GM20431 (cell line): Measurements from ENCODE around the gene STATH.
"Not testable (repeated sequence)": the region's sequence is repeated elsewhere in the genome, so short reads cannot be mapped to it uniquely, and the experiment has no call there.

ENCODE experiments used
- in situ Hi-C: fragments of 300-500 bp; cut with MseI, MboI; formaldehyde crosslinking; loops from one replicate; pipeline ENCODE4 v1.15.0; 2020; ENCODE audit warnings: low sequenced_read_pairs; ENCODE audit not compliant: unreplicated experiment

Gene STATH, protein sequence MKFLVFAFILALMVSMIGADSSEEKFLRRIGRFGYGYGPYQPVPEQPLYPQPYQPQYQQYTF

DNA sequence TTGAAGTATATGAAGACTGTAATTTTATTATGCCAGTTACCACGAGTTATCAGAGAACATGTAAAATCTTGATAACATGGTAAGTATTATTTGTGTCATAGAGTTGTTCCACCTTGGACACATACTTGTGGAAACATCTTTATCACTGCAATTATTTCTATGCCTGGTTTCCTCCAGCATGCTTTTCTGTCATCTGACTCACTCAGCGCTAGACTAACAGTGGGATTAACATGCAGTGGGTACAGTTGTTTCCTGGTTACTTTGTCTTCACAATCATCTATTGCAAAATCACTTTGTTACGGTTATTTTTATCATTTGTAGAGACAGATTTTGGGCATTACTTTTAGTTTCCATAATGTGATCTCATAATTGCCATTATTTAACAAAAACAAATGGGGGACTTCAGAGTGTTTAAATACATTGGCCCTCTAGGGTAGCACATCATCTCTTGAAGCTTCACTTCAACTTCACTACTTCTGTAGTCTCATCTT is at the start of gene STATH:
TSS of gene STATH (plus strand) at position 441 of the 491 bp plus-strand sequence. CDS start 2,472 bp downstream, outside the sequence.
- in situ Hi-C loops = loop anchor here (25.0 kb wide), 1 partner anchor 1233 kb away; no protein-coding TSS in a partner anchor

DNA sequence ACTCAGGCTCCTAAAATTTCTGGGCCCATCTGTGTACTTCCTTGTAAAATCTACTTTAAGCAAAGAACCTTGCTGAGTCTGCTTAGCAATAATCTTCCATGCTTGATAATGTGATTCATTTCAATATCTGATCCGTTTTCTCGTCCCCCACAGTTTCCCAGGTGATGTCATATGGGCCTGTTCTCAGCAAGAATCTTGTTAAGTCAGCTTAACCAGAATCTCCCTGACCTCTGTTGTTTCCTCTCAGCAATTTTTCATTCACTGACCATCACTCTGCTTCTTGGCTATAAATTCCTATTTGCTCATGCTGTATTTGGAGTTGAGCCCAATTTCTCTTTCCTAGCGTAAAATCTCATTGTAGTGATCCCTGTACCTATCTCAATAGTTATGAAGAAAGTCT is 44.2 kb upstream of the STATH start:
- in situ Hi-C loops = no loop called here

GRCh38 chr4:69957209-69957608 is 38.6 kb upstream of the STATH start:
- in situ Hi-C loops = no loop called here

GRCh38 chr4:69965628-69966027 is 30.1 kb upstream of the STATH start, which contains the start of gene CSN2:
TSS of gene CSN2 (minus strand) at chr4:69965728. CDS start at chr4:69960995, 4,733 bp downstream.
- in situ Hi-C loops = no loop called here

DNA sequence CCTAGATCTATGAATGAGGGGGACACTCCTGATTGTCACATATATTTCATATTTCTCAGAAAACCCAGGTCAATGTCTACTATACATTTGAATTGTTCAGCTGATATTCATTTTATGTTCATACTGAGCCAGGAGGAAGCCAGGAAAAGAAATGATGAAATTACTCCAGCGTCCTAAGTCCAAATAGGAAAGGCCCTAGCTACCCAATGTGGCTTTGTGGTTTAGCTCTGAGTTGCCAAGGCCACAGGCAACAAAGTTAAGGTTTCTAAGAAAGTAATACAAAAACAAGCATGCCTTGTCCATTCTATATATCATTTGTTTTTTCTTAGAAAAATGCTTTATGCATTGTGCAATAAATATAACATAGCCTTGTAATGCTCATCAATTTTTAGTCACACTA is 25.7 kb upstream of the STATH start:
- in situ Hi-C loops = no loop called here

DNA sequence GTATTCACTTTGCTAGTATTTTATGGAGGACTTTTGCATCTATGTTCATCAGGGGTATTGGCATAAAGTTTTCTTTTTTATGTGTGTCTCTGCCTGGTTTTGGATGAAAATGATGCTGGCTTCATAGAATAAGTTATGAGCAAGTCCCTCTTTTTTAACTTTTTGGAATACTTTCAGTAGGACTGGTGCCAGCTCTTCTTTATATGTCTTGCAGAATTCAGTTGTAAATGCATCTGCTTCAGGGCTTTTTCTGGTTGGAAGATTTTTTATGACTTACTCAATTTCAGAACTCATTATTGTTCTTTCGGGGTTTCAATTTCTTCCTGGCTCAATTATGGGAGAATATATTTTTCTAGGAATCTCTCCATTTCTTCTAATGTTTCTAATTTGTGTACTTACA is 21.1 kb upstream of the STATH start:
- in situ Hi-C loops = loop anchor here (25.0 kb wide), 1 partner anchor 1212 kb away; no protein-coding TSS in a partner anchor

GRCh38 chr4:69977582-69977981 is 18.2 kb upstream of the STATH start:
- in situ Hi-C loops = loop anchor here (25.0 kb wide), 1 partner anchor 1215 kb away; no protein-coding TSS in a partner anchor

- in situ Hi-C loops = loop anchor here (25.0 kb wide), 1 partner anchor 1222 kb away; no protein-coding TSS in a partner anchor
Observed at GRCh38 chr4:69984030-69984443, 11.7 kb upstream of the STATH start.

- in situ Hi-C loops = loop anchor here (25.0 kb wide), 1 partner anchor 1224 kb away; no protein-coding TSS in a partner anchor
Observed at GRCh38 chr4:69986663-69987062, 9.1 kb upstream of the STATH start.

DNA sequence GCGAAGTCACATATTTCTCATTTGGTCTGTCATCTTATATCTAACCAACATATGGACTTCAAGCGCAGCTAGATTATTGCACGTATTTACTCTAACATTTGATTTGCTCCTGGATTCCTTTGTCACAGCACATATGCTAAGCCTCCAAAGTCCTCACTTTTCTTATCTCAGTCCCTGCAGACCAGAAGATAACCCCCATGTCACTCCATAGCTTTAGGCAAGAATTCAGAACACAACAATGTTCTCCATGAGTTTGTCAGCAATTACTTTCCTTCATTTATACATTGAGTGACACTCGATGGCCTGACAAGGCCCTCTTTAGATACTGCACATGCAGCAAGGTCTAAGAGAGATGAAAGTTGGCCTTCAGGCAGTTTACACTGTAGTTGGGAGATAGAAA is 4.8 kb upstream of the STATH start:
- in situ Hi-C loops = loop anchor here (25.0 kb wide), 1 partner anchor 1229 kb away; no protein-coding TSS in a partner anchor

DNA sequence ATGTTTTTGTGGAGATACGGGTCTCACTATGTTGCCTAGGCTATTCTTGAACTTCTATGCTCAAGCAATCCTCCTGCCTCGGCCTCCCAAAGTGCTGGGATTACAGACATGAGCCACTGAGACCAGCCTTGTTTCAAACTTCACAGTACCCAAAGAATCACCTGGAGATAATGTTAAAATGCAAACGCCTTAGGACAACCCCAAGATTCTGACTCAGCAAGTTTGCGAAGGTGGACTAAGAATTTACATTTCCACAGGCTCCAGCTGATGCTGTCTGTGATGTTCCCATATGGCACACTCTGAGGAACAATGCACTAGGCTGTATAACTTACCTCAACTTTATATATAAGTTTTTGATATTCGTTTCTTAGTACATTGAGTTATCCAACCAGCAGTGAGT is 984 bp upstream of the STATH start:
- in situ Hi-C loops = loop anchor here (25.0 kb wide), 1 partner anchor 1232 kb away; no protein-coding TSS in a partner anchor

DNA sequence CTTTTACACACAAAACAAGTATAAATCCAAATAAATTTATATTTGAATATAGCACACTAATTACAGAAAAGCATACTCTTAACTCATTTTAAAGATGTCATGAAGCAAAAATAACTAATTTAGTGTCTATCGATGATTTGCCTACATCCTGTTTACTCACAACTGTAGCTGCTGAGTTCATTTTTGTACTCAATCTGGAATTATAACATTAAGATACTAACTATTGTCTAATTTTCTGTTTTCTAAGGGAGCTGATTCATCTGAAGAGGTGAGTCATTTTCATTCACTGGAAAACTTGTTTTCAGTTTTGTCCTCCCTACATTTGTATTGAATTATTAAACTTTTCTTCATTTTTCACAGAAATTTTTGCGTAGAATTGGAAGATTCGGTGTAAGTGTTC is 3.7 kb downstream of the STATH start:
- in situ Hi-C loops = loop anchor here (25.0 kb wide), 1 partner anchor 1237 kb away; no protein-coding TSS in a partner anchor

- in situ Hi-C loops = no loop called here
Observed at GRCh38 chr4:70000711-70001110, 4.9 kb downstream of the STATH start.

DNA sequence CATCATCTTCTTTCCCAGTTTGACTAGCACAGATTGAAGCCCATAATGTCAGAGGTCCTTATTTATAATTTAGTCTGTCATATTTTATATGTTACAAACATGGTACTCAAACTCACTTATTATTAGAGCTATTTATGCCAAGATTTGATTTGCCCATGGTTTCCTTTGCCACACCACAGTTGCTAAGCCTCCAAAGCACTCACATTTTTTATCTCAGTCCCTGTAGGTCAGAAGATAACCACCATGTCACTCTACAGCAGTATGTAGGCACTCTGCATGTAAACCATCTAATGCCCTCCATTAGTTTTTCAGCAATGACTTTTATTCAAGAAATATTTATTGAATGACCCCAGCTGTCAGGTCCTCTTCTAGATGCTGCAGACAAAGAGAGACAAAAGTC is 6.7 kb downstream of the STATH start:
- in situ Hi-C loops = no loop called here

DNA sequence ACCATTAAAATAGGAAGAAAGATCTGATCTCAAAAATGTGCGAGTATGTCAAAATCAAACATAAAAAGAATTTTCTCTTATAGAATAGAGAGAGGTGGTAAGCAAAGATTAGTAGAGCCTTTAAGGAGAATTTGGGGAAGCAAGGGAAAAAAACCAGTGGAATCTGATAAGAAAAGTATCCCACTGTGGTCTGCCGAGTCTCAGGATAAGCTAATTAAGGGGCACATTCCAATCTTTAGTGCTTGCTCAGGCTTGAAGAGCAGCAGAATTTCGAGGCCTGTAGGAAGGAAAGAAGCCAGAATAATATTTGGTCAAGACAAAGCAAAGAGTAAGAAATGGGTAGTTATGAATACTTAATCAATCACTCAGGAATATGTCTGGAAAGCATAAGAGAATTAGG is 13.0 kb downstream of the STATH start:
- in situ Hi-C loops = no loop called here

GRCh38 chr4:70019006-70019405 is 23.2 kb downstream of the STATH start:
- in situ Hi-C loops = not testable (repeated sequence)

- in situ Hi-C loops = no loop called here
Observed at GRCh38 chr4:70023218-70023617, 27.5 kb downstream of the STATH start.

- in situ Hi-C loops = no loop called here
Observed at GRCh38 chr4:70027011-70027410, 31.2 kb downstream of the STATH start.

DNA sequence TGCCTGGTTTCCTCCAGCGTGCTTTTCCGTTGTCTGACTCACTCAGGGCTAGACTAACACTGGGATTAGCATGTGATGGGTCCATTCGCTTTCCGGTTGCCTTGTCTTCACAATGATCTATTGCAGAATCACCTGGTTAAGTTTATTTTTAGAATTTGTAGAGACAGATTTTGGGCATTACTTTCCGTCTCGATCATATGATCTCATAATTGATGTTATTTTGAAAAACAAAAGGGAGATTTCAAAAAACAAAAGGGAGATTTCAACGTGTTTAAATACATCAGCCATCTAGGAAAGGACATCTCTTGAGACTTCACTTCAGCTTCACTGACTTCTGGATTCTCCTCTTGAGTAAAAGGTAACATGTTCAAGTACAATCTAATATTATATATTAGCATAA is 32.4 kb downstream of the STATH start, which contains the start of gene HTN3:
TSS of gene HTN3 (plus strand) at position 301 of the 400 bp plus-strand sequence. CDS start 2,282 bp downstream, outside the sequence.
- in situ Hi-C loops = not testable (repeated sequence)

- in situ Hi-C loops = not testable (repeated sequence)
Observed at GRCh38 chr4:70037559-70037958, 41.8 kb downstream of the STATH start.

- in situ Hi-C loops = not testable (repeated sequence)
Observed at GRCh38 chr4:70039928-70040327, 44.2 kb downstream of the STATH start.
